ENCODE data around the gene AP4E1.
"Not testable (repeated sequence)": the region's sequence is repeated elsewhere in the genome, so short reads cannot be mapped to it uniquely, and the experiment has no call there.

AP4E1 gene

DNA sequence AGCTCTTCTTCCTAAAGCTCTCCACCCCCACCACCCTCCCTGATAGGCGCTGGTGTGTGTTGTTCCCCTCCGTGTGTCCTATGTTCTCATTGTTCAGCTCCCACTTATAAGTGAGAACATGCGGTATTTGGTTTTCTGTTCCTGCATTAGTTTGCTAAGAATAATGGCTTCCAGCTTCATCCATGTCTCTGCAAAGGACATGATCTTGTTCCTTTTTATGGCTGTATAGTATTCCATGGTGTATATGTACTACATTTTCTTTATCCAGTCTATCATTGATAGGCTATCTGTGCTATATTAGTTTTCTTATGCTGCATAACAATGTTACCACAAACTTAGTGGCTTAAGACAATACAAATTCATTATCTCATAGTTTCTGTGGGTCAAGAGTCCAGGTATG is 42.3 kb downstream of the AP4E1 start:
- DNase-seq (ENCODE audit: low read depth), result not testable (repeated sequence)

DNA sequence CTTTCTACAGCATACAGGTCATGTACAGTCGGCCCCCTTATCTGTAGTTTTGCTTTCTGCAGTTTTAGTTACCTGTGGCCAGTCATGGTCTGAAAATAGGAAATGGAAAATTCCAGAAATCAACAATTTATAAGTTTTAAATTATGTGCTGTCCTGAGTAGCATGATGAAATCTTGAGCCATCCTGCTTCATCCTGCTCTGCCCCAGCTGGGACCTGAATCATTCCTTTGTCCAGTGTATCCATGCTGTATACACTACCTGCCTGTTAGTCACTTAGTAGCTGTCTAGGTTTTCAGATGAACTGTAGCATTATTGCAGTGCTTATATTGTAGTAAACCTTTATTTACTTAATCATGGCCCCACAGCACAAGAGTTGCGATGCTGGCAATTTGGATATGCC is 44.8 kb downstream of the AP4E1 start:
- DNase-seq (ENCODE audit: low read depth), result no peak

DNA sequence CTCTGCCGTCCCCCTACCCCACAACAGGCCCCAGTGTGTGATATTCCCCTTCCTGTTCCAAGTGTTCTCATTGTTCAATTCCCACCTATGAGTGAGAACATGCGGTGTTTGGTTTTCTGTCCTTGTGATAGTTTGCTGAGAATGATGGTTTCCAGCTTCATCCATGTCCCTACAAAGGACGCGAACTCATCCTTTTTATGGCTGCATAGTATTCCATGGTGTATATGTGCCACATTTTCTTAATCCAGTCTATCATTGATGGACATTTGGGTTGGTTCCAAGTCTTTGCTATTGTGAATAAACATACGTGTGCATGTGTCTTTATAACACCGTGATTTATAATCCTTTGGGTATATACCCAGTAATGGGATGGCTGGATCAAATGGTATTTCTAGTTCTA is 46.4 kb downstream of the AP4E1 start:
- not testable (repeated sequence) for DNase-seq (ENCODE audit: low read depth)

DNA sequence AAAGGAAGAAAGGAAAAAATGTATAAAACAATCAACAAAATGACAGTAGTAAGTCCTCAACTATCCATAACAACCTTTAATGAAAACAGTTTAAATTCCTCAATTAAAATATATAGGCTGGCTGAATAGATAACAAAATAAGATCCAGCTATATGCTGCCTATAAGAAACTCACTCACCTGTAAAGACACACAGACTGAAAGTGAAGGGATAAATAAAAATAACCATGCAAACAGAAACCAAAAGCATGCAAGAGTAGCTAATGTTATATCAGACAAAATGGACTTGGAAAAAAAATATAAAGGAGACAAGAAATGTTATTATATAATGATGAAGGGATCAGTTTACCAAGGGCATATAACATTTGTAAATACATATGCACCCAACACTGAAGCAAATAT is 51.2 kb downstream of the AP4E1 start:
- DNase-seq (ENCODE audit: low read depth), result no peak

DNA sequence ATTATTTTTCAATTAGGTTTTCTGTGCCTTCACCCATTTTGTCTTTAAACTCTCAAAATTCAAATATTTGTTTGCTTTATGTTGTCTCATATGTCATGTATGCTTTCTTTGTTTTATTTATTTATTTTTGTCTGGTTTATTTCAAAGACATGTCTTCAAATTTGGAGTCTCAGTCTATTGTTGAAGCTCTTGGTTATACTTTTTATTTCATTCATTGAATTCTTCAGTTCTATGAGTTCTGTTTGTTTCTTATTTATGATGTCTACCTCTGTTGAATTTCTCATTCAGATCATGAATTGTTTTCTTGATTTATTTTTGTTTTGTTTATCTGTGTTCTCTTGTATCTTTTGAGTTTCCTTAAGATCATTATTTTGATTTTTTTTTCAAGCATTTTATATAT is 55.6 kb downstream of the AP4E1 start:
- DNase-seq (ENCODE audit: low read depth), result no peak

DNA sequence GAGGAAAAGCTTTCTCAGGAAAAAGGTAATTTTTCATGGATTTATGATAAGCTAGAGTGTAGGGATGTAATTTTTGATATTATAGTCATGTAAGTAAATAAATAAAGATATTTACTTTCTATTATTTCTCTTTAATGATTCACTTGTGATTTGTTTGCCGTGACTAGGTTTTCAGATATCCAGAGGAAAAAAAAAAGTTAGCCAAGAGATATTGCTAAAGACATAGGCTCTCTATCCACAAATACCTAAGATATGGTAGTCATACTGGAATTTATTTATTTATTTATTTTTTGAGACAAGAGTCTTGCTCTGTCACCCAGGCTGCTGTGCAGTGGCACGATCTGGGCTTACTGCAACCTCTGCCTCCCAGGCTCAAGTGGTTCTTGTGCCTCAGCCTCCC is 59.9 kb downstream of the AP4E1 start:
- no peak for DNase-seq (ENCODE audit: low read depth)

DNA sequence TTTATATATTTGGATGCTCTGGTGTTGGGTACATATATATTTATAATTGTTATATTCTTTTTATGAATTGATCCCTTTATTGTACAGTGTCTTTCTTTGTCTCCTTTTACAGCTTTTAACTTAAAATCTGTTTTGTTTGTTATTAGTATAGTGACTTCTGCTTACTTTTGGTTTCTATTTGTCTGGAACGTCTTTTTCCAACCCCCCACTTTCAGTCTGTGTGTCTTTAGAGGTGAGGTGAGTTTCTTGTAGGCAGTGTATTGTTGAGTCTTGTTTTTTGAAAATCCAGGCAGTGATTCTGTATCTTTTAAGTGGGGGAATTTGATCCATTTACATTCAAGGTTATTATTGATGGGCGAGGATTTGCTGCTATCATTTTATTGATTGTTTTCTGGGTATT is 62.0 kb downstream of the AP4E1 start:
- no peak for DNase-seq (ENCODE audit: low read depth)

DNA sequence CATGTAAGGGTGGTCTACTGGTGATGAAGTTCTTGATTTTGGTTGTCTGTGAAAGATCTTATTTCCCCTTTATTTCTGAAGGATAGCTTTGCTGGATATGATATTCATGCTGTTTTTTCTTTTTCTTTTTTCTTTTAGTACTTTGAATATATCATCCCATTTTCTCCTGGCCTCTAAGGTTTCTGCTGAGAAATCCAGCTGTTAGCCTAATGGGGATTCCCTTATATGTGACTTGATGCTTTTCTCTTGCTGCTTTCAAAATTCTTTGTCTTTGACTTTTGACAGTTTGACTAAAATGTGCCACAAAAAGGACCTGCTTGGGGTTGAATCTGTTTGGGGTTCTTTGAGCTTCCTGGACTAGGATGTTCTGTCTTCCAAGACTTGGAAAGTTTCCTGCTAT is 62.6 kb downstream of the AP4E1 start:
- DNase-seq (ENCODE audit: low read depth), result no peak

DNA sequence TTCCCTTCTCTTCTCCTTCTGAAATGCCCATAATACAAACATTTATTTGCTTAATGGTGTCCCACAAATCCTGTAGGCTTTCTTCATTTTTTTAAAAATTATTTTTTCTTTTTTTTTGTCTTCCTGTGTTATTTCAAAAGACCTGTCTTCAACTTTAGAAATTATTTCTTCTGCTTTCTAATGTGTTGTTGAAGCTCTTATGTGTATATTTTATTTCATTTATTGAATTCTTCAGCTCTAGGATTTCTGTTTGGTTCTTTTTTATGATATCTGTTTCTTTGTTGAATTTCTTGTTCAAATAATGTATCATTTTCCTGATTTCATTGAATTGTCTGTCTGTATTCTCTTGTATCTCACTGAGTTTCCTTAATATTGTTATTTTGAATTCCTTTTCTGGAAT is 63.1 kb downstream of the AP4E1 start:
- no peak for DNase-seq (ENCODE audit: low read depth)

DNA sequence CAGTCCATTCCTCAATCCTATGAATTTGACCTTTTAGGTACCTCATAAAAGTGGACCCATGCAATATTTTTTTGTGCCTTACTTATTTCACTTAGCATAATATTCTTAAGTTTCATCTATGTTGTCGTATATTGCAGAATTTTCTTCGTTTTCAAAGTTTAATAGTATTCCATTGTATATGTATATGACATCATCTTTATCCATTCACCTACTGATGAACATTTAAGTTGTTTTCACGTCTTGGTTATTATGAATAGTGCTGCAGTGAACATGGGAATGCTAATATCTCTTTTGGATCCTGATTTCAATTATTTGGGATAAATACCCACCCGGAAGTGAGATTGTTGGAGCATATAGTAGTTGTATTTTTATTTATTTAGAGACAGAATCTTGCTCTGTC is 65.1 kb downstream of the AP4E1 start:
- DNase-seq (ENCODE audit: low read depth), result no peak

DNA sequence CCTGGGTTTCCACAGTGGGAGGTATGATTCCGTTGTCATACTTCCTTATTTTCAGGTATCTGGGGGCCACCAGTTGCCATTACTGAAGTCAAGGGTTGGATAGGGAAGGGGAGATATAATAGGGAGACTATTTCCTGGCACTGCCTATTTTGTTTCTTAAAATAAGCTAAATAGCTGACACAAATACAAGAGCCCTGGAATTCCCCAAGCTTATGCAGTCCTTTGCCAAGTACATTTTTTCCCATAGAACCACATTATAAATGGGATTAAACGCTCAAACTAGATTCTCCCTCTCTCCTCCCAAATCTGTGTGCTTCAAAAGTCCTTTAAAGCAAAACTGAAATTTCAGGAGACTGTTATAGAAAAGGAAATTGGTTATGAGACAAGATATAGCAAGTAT is 68.7 kb downstream of the AP4E1 start:
- no peak for DNase-seq (ENCODE audit: low read depth)

DNA sequence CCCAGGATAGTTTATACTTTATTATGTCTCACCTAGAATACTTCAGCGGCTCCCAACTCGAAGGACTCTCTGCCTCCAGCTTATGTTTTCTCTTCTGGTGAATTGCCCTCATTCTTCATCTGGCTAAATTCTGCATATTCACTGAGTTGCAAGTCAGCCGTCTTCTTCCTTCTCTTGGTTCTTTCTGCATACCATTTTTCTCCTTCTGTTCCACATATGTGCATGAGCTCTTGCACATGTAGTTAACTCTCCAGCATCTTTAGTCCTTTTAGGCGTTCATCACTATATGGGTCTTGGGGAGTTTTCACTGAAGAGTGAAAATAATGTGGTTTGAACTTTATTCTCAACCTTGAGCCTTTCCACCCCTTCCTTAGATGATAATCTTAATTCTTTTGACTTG is 70.1 kb downstream of the AP4E1 start:
- no peak for DNase-seq (ENCODE audit: low read depth)

DNA sequence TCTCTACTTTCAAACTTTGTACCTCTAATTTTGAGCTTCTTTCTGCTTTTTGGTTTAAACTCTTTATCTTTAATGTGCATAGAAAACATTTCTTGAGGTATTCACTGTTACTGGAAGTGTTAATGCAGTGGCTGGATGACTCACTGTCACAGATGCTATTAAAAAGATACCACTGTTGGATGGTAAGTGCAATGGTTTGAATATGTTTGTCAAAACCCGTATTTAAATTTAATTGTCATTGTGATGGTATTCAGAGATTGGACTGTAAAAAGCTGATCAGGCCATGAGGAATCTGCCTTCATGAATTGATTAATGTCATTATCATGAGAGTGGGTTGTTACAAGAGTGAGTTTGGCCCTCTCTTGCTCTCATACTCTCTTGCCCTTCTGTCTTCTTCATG is 70.6 kb downstream of the AP4E1 start:
- no peak for DNase-seq (ENCODE audit: low read depth)

DNA sequence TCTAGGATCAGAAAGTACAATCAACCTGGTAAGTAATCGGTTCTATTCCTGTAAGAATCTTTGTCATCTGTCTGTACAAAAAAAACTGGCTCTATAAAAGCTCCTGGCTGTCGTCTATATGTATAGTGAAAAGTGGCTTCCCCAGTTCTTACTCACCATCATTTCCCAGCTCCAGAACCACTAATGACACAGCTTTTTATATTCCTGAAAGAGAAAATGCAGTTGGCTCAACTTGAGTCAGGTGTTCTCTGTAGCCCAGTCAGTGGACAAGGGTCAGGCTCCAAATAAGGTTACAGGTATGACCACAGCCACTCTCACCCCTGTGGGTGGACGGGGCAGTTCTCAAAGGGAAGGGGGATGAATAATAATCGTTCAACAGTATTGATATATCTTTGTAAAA is 85.1 kb downstream of the AP4E1 start:
- no peak for DNase-seq (ENCODE audit: low read depth)

DNA sequence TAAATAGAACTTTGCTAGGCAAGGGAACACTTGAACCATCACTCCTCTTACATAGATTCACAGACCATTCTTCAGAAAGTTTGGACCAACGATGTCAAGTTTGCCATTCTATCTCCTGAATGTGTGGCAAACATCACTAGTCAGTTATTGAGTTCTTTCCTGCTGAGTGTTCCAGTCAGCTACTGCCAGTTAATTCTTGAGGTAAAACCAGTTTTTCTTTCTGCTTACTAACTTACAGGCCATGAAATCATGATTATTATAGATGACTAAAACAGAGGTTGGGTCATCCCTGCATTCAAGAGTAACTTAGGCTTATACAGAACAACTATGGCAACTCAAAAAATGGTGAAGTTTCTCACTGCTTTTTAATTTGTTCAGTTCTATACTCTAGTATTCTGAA is 88.2 kb downstream of the AP4E1 start:
- DNase-seq (ENCODE audit: low read depth), result no peak

DNA sequence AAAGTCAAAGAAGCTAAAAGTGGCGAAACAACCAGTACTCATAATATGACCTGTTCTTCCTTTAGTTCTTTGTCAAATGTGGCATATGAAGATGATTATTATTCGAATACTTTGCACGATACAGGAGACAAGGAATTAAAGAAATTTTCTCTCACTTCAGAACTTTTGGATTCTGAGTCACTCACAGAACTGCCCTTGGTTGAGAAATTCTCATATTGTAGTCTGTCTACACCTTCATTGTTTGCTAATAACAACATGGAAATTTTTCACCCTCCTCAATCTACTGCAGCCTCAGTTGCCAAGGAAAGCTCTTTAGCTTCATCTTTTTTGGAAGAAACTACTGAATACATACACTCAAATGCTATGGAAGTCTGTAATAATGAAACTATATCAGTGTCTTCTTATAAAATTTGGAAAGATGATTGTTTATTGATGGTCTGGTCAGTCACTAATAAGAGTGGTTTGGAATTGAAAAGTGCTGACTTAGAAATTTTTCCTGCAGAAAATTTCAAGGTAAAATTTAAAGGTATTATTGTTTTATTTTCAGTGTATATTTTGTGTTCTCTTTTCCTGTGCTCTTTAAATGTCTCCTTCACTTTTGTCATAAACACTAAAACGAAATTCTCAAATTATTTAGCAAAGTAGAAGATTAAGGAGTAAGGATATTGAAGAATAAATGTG is 89.0 kb downstream of the AP4E1 start:
- DNase-seq (ENCODE audit: low read depth), result no peak

DNA sequence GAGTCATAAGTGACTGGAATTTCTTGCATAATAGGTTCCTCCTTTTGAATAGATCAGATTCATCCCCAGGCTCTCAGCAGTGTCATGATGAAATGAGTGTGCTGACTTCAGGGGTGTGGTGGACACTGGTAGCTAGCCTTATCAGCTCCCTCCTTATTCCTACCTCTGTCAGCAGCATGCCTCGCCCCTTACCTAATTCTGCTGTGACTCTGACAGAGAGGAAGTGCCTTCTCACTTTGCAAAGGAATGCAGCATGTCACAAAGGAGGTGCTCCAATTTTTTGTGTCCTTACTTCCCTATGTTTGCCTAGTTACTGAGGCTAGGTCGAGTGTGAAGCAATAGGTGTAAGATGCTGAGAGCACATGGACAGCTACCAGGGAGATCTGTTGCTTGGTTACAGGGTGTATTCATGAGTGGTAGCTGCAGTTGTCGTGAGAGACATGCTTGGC is 95.6 kb downstream of the AP4E1 start:
- no peak for DNase-seq (ENCODE audit: low read depth)

DNA sequence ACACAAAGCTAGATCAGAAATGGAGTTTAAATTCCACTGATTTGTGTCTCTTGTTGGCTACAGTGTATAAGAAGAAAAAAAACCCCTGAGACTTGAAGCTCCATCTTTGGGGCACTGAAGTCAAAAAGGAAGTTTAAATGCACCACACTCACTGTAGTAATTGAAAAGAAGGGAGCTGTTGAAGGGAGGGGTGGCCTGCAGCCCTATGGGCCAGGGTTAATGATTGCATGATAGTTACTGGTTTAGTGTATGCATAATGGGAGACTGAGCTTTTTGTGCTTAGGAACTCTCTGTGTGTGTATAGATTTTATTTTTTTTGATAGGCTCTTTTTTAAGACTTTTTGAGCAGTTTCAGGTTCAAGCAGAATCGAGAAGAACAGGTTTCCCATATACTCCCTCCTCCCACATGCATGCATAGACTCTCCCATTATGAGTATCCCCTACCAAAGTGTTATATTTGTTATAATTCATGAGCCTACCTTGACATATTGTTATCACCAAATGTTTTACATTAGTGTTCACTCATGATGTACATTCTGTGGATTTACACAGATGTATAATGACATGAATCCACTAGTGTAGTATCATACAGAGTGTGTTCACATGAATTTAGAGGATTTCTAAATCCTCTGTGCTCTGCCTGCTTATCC is 98.0 kb downstream of the AP4E1 start:
- no peak for DNase-seq (ENCODE audit: low read depth)

DNA sequence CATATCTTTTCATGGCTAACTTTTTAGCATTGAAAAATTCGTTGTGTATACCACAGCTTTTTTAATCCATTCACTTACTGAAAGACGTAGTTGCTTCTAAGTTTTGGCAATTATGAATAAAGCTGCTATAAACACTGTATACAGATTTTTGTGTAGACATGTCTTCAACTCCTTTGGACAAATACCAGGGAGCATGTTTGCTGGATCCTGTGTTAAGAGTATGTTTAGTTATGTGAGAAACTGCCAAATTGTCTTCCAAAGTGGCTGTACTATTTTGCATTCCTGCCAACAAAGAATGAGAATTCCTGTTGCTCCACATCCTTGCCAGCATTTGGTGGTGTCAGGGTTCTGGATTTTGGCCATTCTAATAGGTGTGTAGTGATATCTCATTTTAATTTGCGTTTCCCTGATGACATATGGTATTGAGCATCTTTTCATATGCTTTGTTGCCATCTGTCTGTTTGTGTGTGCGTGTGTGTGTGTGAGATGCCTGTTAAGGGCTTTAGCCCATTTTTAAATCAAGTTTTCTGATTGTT is 98.7 kb downstream of the AP4E1 start:
- DNase-seq (ENCODE audit: low read depth), result no peak

DNA sequence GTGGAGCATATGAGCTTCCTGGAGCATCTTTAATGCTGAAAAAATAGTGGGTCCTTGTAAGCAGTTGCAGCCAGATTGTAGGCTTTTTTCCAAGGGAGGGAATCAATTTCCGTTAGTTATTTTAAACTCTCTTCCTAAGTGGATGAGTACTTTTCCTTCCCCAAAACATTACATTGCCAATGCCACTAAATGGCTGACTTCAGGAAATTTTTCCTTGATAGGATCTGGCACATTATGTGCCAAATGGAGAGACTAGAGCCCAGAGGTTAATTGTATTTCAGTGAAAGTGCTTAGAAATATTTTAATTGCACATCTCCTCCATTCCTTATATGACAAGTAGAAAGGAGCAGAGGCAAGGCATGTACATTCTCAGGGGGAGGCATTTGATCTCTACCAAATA is 102.7 kb downstream of the AP4E1 start:
- no peak for DNase-seq (ENCODE audit: low read depth)

DNA sequence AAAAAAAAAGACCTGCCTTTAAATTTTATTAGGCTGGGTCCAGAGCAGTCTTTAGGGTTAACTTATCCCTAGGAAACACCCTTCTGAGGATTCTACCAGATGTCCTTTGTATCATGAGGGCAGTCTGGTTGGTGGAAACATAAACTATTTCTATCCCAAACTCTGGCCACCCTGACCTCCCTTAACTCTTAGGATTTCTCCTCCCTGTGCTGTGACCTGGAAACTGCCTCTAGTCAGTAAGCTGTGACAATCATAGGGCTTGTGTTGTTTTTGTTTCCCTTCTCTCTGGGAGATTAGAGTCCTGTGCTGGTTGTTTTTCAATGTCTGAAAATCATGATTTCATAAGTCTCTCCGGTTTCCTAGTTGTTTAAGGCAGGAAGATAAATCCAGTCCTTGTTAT is 108.1 kb downstream of the AP4E1 start:
- no peak for DNase-seq (ENCODE audit: low read depth)

DNA sequence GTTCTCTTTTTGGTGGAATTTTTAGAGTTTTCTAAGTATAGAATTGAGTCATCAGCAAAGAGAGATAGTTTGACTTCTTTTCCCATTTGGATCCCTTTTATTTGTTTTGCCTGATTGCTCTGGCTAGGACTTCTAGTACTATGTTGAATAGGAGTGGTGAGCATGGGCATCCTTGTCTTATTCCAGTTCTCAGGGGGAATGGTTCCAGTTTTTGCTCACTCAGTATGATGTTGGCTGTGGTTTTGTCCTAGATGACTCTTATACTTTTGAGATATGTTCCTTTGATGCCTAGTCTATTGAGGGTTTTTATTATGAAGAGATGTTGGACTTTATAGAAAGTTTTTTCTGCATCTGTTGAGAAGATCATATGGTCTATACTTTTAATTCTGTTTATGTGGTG is 113.7 kb downstream of the AP4E1 start:
- DNase-seq (ENCODE audit: low read depth), result no peak

DNA sequence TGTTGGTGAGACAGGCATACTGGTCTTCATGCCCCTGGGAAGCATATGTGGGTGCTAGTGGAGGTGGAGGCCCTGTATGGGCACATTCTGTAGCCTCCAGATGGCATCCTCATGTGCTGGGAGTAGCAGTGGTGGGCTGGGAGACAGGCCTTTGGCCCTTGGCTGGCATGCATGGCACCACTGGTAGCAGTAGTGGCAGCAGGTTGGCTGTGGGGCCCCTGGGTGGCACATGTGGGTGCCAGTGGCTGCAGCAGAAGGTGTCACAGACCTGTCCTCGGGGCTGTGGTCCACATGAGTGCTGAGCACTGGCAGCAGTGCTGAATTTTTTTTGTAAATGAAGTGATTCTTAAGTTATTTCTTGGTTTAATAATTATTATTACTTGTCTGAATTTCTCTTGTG is 115.0 kb downstream of the AP4E1 start:
- DNase-seq (ENCODE audit: low read depth), result no peak
